ENCODE measurements around the gene CHTF8. TPM values are rescaled to one million over a fixed set of nuclear protein-coding genes. Genes with fewer than 3 reads are reported as not detected.

Gene CHTF8
- total and polyA plus RNA-seq, 4 experiments from 2014 or later = 141 to 231 (median 151) TPM

DNA sequence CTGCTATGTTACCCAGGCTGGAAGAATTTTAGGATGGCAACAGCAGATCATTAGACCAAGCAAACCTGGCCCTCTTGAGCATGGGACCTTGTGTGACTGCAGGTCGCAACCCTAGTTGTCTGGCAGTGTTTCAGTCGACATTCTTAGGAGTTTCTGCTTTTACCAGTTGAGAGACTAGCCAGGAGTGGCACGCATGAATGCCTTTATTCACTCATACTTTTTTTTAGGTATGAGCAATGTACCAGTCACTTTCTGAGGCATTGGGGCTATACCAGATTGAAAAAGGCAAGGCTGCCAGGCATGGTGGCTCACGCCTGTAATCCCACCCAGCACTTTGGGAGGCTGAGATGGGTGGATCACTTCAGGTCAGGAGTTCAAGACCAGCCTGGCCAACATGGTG, 55.1 kb downstream of the CHTF8 start:
- no peaks in the 10 kb centered on the region for H3K4me1 ChIP-seq (ENCODE audit: insufficient read depth, low read length)
- no peaks in the 10 kb centered on the region for H3K9me3 Mint-ChIP-seq
- H3K9me3 ChIP-seq (ENCODE audit: control insufficient read depth in 1 of 2, low read length in 2 of 2) = no peaks in the 10 kb centered on the region
- H3K4me1 Mint-ChIP-seq = peaks cover 0 to 4% (median under 1%) of the 10 kb centered on the region in 4 donors
- H3K36me3 Mint-ChIP-seq = no peaks in the 10 kb centered on the region
- no peak overlapping the region for H3K4me3 ChIP-seq (ENCODE audit: low read length in 2 of 2)
- POLR2A ChIA-PET (ENCODE audit: partially characterized antibody) = no interaction called here
- intact Hi-C loops (cut with micrococcal nuclease) = no loop called here
- no peaks in the 10 kb centered on the region for H3K27me3 Mint-ChIP-seq
- H3K27ac ChIP-seq (ENCODE audit: low read depth, low read length) = no peak overlapping the region
- H3K27me3 ChIP-seq (ENCODE audit: insufficient read depth, low read length) = no peaks in the 10 kb centered on the region
- no peak overlapping the region for H3K27ac Mint-ChIP-seq
- no peak for DNase-seq
- H3K36me3 ChIP-seq (ENCODE audit: insufficient read depth, low read length) = no peaks in the 10 kb centered on the region
- no peak overlapping the region for H3K4me3 Mint-ChIP-seq
- CTCF ChIA-PET (ENCODE audit: partially characterized antibody) = interaction anchor here (0.7 kb wide), 1 partner anchor 176 kb away, joined by 3 read pairs; no protein-coding TSS in a partner anchor

DNA sequence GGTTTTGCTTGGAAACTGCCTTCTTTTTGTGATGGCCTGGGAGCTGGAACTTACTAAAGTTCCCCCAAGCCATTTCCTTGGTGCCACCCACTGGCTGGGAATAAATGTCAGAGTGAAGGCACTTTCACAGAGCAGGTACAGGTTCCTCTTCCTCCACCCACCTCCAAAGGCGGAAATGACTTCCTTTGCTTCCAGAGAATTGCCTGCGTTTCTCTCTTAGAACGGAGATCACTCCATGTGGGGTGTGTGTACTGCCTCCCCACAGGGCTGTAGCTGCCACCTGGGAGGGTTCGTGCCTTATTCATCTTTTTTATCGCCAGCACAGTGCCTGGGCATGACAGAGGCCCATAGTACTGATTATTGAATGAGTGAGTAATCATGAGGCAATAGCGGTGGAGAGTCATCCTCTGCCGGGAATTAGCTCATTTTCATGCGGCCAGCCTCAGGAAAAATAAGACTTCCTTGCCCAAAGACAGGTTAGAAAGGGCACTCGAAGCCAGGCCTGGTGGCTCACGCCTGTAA, 59.1 kb downstream of the CHTF8 start:
- H3K9me3 ChIP-seq (ENCODE audit: control insufficient read depth in 1 of 2, low read length in 2 of 2) = no peaks in the 10 kb centered on the region
- CTCF ChIA-PET (ENCODE audit: partially characterized antibody) = no interaction called here
- no peak for DNase-seq
- Mint-ChIP-seq H3K27ac (peak overlapping the region in 2 of 7 donors; percentile 41 to 60), H3K9me3 (no peaks in the 10 kb centered on the region), H3K27me3 (no peaks in the 10 kb centered on the region), H3K4me3 (no peak overlapping the region), H3K36me3 (peaks cover 0 to 7% of the 10 kb centered on the region in 2 donors), H3K4me1 (no peaks in the 10 kb centered on the region)
- no peaks in the 10 kb centered on the region for H3K36me3 ChIP-seq (ENCODE audit: insufficient read depth, low read length)
- intact Hi-C loops (cut with micrococcal nuclease) = no loop called here
- no peak overlapping the region for H3K27ac ChIP-seq (ENCODE audit: low read depth, low read length)
- no peaks in the 10 kb centered on the region for H3K27me3 ChIP-seq (ENCODE audit: insufficient read depth, low read length)
- H3K4me1 ChIP-seq (ENCODE audit: insufficient read depth, low read length) = no peaks in the 10 kb centered on the region
- no peak overlapping the region for H3K4me3 ChIP-seq (ENCODE audit: low read length in 2 of 2)
- POLR2A ChIA-PET (ENCODE audit: partially characterized antibody) = no interaction called here

DNA sequence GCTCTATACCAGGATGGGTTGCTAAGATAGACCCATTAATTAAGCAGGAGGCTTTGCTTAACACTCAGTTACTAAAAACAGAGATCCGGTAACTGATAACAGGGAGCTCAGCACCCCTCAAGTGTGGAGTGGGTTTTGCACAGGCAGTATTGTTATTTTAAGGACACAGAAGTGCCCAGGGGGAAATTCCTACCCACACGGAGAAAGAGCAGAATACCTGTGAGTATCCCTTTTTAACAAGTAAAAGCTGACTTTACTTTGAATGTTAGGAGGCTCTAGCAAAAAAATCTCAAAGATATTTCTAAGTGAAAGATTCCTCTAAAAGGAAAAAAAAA, 59.8 kb downstream of the CHTF8 start:
- Mint-ChIP-seq H3K27me3 (no peaks in the 10 kb centered on the region), H3K9me3 (no peaks in the 10 kb centered on the region), H3K36me3 (peaks cover 0 to 7% of the 10 kb centered on the region in 2 donors), H3K27ac (no peak overlapping the region), H3K4me1 (no peaks in the 10 kb centered on the region), H3K4me3 (no peak overlapping the region)
- CTCF ChIA-PET (ENCODE audit: partially characterized antibody) = interaction anchor here (1.2 kb wide), 1 partner anchor 40 kb away, joined by 3 read pairs; no protein-coding TSS in a partner anchor
- no peaks in the 10 kb centered on the region for H3K9me3 ChIP-seq (ENCODE audit: control insufficient read depth in 1 of 2, low read length in 2 of 2)
- POLR2A ChIA-PET (ENCODE audit: partially characterized antibody) = no interaction called here
- no peaks in the 10 kb centered on the region for H3K36me3 ChIP-seq (ENCODE audit: insufficient read depth, low read length)
- no peak overlapping the region for H3K4me3 ChIP-seq (ENCODE audit: low read length in 2 of 2)
- no peak for DNase-seq
- no peaks in the 10 kb centered on the region for H3K27me3 ChIP-seq (ENCODE audit: insufficient read depth, low read length)
- no peak overlapping the region for H3K27ac ChIP-seq (ENCODE audit: low read depth, low read length)
- no peaks in the 10 kb centered on the region for H3K4me1 ChIP-seq (ENCODE audit: insufficient read depth, low read length)
- intact Hi-C loops (cut with micrococcal nuclease) = no loop called here

DNA sequence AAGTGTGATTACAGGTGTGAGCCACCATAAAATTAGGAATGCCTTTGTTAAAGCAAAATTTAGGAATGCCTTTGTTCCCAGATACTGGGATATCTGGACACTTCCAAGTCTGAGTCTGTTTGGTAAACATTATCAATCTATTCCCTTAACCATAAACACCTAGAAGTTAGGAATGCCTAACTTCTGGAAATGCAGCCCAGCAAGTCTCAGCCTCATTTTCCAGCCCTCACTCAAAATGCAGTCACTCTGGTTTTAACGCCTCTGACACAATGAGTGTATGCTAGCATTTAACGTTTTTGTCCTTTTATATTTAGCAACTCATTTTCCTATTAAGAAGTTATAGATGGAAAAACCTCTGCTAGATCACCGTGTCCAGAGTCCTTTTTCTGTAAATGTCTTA, 61.4 kb downstream of the CHTF8 start:
- Histone ChIP-seq H3K27ac (ENCODE audit: low read depth, low read length) (no peak overlapping the region), H3K36me3 (ENCODE audit: insufficient read depth, low read length) (no peaks in the 10 kb centered on the region), H3K4me1 (ENCODE audit: insufficient read depth, low read length) (no peaks in the 10 kb centered on the region), H3K4me3 (ENCODE audit: low read length in 2 of 2) (no peak overlapping the region), H3K9me3 (ENCODE audit: control insufficient read depth in 1 of 2, low read length in 2 of 2) (no peaks in the 10 kb centered on the region), H3K27me3 (ENCODE audit: insufficient read depth, low read length) (no peaks in the 10 kb centered on the region)
- peaks cover 1 to 8% of the 10 kb centered on the region in 2 donors for H3K36me3 Mint-ChIP-seq
- no peak overlapping the region for H3K4me3 Mint-ChIP-seq
- ChIA-PET POLR2A (ENCODE audit: partially characterized antibody) (no interaction called here), CTCF (ENCODE audit: partially characterized antibody) (no interaction called here)
- H3K27me3 Mint-ChIP-seq = no peaks in the 10 kb centered on the region
- intact Hi-C loops (cut with micrococcal nuclease) = no loop called here
- H3K4me1 Mint-ChIP-seq = no peaks in the 10 kb centered on the region
- DNase-seq = no peak
- no peaks in the 10 kb centered on the region for H3K9me3 Mint-ChIP-seq
- H3K27ac Mint-ChIP-seq = no peak overlapping the region

DNA sequence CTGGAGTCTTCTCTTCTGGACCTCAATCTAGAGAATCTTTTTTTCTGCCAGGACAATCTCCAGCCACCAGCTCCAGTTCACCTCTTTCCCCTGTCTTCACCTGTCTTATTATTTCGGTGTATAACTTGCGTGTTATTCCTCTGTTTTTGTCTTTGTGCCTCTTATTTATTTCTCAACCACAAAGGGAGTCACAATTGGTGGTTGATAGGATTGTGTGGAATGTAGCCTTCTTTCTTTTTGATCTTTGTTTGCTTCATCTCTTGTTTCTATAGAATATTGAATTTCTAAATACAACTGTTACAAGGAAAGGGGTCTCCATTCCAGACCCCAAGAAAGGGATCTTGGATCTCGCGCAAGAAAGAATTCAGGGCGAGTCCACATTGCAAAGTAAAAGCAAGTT, 62.9 kb downstream of the CHTF8 start:
- no peaks in the 10 kb centered on the region for H3K4me1 ChIP-seq (ENCODE audit: insufficient read depth, low read length)
- H3K36me3 ChIP-seq (ENCODE audit: insufficient read depth, low read length) = no peaks in the 10 kb centered on the region
- ChIA-PET CTCF (ENCODE audit: partially characterized antibody) (no interaction called here), POLR2A (ENCODE audit: partially characterized antibody) (no interaction called here)
- no peaks in the 10 kb centered on the region for H3K27me3 Mint-ChIP-seq
- H3K9me3 ChIP-seq (ENCODE audit: control insufficient read depth in 1 of 2, low read length in 2 of 2) = no peaks in the 10 kb centered on the region
- no peaks in the 10 kb centered on the region for H3K27me3 ChIP-seq (ENCODE audit: insufficient read depth, low read length)
- intact Hi-C loops (cut with micrococcal nuclease) = no loop called here
- DNase-seq = no peak
- H3K4me3 Mint-ChIP-seq = no peak overlapping the region
- H3K4me1 Mint-ChIP-seq = no peaks in the 10 kb centered on the region
- peak overlapping the region in 2 of 7 donors; percentile 12 to 69 for H3K27ac Mint-ChIP-seq
- H3K9me3 Mint-ChIP-seq = no peaks in the 10 kb centered on the region
- H3K27ac ChIP-seq (ENCODE audit: low read depth, low read length) = no peak overlapping the region
- H3K36me3 Mint-ChIP-seq = peaks cover 5 to 15% of the 10 kb centered on the region in 2 donors
- H3K4me3 ChIP-seq (ENCODE audit: low read length in 2 of 2) = no peak overlapping the region

Other genes starting within 250 kb of the CHTF8 start
- gene HAS3, start 26.9 kb downstream of the CHTF8 start, total RNA-seq = 1 to 10 TPM; 2.7 to 3.3 TPM
- gene HAS3, start 26.9 kb downstream of the CHTF8 start, polyA plus RNA-seq = under 1 TPM in 1 of 2 donors, not detected in 1; 0.07 TPM
- gene UTP4, start 61 bp upstream of the CHTF8 start, total RNA-seq = 10 to 100 TPM; 36.9 to 37.0 TPM
- gene UTP4, start 61 bp upstream of the CHTF8 start, polyA plus RNA-seq = 10 to 100 TPM; 64.8 to 96.5 TPM
- gene SNTB2, start 54.6 kb upstream of the CHTF8 start, total RNA-seq = 10 to 100 TPM; 15.4 to 21.2 TPM
- 10 to 100 TPM in 1 of 2 donors, 1 to 10 TPM in 1; 4.5 to 19.1 TPM for gene SNTB2, start 54.6 kb upstream of the CHTF8 start, polyA plus RNA-seq
- gene VPS4A, start 178.8 kb upstream of the CHTF8 start, total RNA-seq = 10 to 100 TPM; 46.7 to 48.3 TPM
- 10 to 100 TPM; 27.2 to 41.2 TPM for gene VPS4A, start 178.8 kb upstream of the CHTF8 start, polyA plus RNA-seq
- gene PDF, start 198.0 kb upstream of the CHTF8 start, total RNA-seq = 10 to 100 TPM; 11.8 TPM
- gene PDF, start 198.0 kb upstream of the CHTF8 start, polyA plus RNA-seq = 10 to 100 TPM; 12.6 to 18.0 TPM
- 10 to 100 TPM; 66.0 to 66.1 TPM for gene COG8, start 207.0 kb upstream of the CHTF8 start, total RNA-seq
- gene COG8, start 207.0 kb upstream of the CHTF8 start, polyA plus RNA-seq = 10 to 100 TPM; 31.3 to 34.1 TPM
- gene NIP7, start 207.2 kb upstream of the CHTF8 start, total RNA-seq = 10 to 100 TPM; 30.9 to 31.9 TPM
- 10 to 100 TPM; 23.4 to 24.4 TPM for gene NIP7, start 207.2 kb upstream of the CHTF8 start, polyA plus RNA-seq
- gene TMED6, start 219.2 kb upstream of the CHTF8 start, total RNA-seq = 1 to 10 TPM; 2.5 to 5.4 TPM
- gene TMED6, start 219.2 kb upstream of the CHTF8 start, polyA plus RNA-seq = under 1 TPM in 1 of 2 donors, not detected in 1; 0.30 TPM

Measured in CD4-positive, alpha-beta memory T cell (primary cell).